Fibroblast of villous mesenchyme (primary cell): ENCODE results near the gene SLC10A3. TPM values are rescaled to one million over a fixed set of nuclear protein-coding genes. Genes with fewer than 3 reads are reported as not detected.

Experiments used
- DNase-seq: peaks from one replicate; pipeline ENCODE4 v3.0.0-alpha.2; 2010; ENCODE audit warnings: low read depth
- H3K4me3 ChIP-seq: 2 replicates; pipeline ENCODE4 v1.5.1; 2011; ENCODE audit warnings: low read depth, mild to moderate bottlenecking, low read length
- CTCF ChIP-seq: IDR thresholded peaks from 2 replicates; pipeline ENCODE4 v1.5.1; 2012; ENCODE audit warnings: low read depth, mild to moderate bottlenecking, low read length; ENCODE audit not compliant: insufficient read depth
- total RNA-seq: library from RNA; depleted of rRNA; stranded (reverse); fragments of >200 nt; gene quantifications from 2 replicates; pipeline ENCODE4 v1.2.3, GENCODE V29; 2012

Gene SLC10A3
- total RNA-seq, 1 donor = 31.5 TPM

DNA sequence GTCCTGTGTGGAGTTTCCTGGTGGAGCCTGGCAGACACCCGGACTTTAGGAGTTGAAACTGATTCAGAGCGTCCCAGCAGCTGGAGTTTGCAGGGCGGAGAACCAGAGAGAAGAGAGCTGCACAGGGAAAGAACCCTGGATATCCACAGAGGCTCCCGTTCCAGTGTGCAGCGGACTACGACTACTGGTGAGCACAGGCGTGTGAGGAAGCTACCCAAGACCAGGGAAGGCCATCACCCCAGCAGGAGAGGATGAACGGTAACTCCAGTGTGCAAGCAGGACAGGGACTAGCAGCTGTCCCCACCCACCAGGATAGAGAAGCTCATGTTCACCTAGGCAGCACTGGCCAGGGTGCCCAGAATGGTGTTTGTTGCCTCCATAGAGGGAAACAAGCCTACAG, 13.6 kb downstream of the SLC10A3 start:
- H3K4me3 ChIP-seq = no peak overlapping the region
- TF ChIP-seq CTCF = no peak
- no peak for DNase-seq

DNA sequence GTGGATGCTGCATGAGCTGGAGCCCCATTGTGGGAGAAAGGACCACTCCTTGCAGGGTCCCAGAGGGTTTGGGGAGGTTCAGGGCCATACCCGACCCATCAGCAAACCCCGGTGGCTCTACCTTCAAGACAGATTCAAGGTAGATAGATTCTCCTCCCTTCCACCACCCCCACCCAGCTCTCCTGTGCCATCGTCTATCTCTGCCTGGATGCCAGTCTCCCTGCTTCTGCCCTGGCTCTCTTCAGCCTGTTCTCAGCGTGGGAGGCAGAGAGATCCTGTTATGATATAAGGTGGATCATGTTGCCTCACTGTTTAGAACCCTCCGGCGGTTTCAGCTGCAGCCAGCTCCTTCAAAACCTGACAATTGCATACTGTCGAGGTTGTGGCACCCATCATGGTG, 16.7 kb downstream of the SLC10A3 start:
- no peak for DNase-seq

GRCh38 chrX:154472685-154473632, 17.5 kb downstream of the SLC10A3 start:
- no peak for TF ChIP-seq CTCF
- H3K4me3 ChIP-seq = no peak overlapping the region
- no peak for DNase-seq

More for the DNA sequence above, 16.7 kb downstream of the SLC10A3 start:
- no peak overlapping the region for H3K4me3 ChIP-seq
- no peak for TF ChIP-seq CTCF

- no peak for DNase-seq
- no peak overlapping the region for H3K4me3 ChIP-seq
- TF ChIP-seq CTCF = no peak
Observed at GRCh38 chrX:154471839-154472684, 18.4 kb downstream of the SLC10A3 start.

DNA sequence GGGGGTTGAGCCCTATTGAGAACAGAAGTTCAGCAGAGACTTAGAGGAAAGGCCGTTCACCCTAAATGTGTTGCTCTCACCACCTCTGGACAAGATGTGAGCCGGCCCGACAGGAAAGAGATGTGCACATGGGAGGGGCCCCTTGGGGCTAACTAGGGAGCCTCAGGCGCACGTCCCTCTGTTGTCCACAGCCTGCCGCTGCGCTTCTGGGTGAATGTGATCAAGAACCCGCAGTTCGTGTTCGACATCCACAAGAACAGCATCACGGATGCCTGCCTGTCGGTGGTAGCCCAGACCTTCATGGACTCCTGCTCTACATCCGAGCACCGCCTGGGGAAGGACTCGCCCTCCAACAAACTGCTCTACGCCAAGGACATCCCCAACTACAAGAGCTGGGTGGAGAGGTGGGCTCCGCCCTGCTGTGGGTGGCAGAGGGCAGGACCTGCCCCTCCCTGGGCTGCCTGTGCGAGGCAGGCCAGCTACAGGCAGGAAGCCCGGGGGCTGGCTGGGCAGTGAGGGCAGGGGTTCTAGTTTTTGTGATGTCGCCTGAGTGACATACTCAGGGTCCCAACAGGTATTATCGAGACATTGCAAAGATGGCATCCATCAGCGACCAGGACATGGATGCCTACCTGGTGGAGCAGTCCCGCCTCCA, 19.4 kb downstream of the SLC10A3 start:
- no peak for TF ChIP-seq CTCF
- no peak overlapping the region for H3K4me3 ChIP-seq
- no peak for DNase-seq

GRCh38 chrX:154470434-154470833, 20.0 kb downstream of the SLC10A3 start:
- H3K4me3 ChIP-seq = no peak overlapping the region
- no peak for DNase-seq
- no peak for TF ChIP-seq CTCF
